ENCODE results near the gene TNNT3.
"Not testable (repeated sequence)": the region's sequence is repeated elsewhere in the genome, so short reads cannot be mapped to it uniquely, and the experiment has no call there.

TNNT3 gene

DNA sequence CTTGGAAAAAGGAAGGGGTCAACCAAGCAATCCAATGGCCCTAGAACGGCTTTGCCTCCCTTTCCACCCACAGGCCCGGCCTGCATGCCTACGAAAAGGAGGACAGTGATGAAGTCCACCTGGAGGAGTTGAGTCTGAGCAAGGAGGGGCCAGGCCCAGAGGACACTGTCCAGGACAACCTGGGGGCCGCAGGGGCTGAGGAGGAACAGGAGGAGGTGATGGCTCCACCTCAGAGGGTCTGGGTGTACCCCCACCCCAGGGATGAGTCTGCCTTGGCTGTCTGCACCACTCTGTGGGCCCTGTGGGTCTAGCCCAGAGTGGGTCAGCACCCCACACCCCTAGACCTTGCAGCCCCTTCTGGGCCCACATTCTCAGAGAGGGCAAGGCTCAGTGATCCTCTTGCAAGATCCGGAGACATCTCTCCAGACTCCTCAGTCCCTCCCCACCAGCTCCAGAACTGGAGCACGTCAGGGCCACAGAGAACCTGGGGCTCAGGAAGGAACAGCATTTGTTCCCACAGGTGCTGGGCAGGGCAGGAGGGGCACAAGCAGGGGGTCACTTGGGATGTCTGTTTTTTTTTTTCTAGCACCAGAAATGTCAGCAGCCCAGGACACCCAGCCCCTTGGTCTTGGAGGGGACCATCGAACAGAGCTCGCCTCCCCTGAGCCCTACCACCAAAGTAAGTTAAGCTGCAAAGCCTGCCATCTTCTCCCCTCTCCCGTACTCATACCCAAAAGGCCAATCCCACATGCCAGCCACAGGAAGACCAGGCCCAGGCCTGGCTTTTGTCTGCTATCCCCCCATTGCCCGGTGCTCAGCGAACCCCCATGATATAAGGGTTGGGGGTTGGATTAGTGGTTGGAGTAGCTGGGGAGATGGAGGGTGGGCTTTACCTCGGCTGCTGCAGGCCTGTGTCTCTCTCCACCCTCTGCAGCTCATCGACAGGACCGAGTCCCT lies 35.9 kb upstream of the TNNT3 start:
- Histone ChIP-seq H3K4me3 (ENCODE audit: low read length) (no peak overlapping the region), H3K36me3 (ENCODE audit: control insufficient read depth, insufficient read depth, low read length, severe bottlenecking) (peaks cover 31% of the 10 kb centered on the region), H3K27me3 (replicated peaks; ENCODE audit: control insufficient read depth, insufficient read depth, low read length) (no peaks in the 10 kb centered on the region), H3K9ac (ENCODE audit: low read length) (no peak overlapping the region), H3K4me1 (ENCODE audit: control insufficient read depth, insufficient read depth, low read length) (peaks cover 21% of the 10 kb centered on the region), H3K9me3 (ENCODE audit: control insufficient read depth, low read length) (no peaks in the 10 kb centered on the region)
- DNase-seq (ENCODE audit: low read depth): no peak

DNA sequence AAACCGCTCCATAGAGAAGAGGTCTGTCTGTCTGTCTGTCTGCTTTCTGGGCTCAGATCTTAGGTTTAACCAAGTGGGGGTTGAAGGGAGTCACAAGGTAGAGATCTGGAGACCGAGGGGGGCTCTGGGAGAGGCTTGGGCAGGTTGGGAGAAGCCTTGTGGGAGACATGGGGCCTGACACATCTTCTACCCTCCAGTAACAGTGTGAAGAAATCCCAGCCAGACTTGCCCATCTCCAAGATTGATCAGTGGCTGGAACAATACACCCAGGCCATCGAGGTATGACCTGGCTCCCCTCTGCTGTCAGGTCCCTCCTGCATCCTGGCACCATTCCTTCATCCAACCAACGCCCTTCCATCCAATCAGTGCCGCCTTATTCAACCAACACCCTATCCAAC lies 35.2 kb upstream of the TNNT3 start:
- Histone ChIP-seq H3K9ac (ENCODE audit: low read length) (no peak overlapping the region), H3K4me1 (ENCODE audit: control insufficient read depth, insufficient read depth, low read length) (peaks cover 21% of the 10 kb centered on the region), H3K9me3 (ENCODE audit: control insufficient read depth, low read length) (no peaks in the 10 kb centered on the region), H3K4me3 (ENCODE audit: low read length) (no peak overlapping the region), H3K27me3 (replicated peaks; ENCODE audit: control insufficient read depth, insufficient read depth, low read length) (no peaks in the 10 kb centered on the region), H3K36me3 (ENCODE audit: control insufficient read depth, insufficient read depth, low read length, severe bottlenecking) (peaks cover 31% of the 10 kb centered on the region)
- DNase-seq (ENCODE audit: low read depth): no peak

DNA sequence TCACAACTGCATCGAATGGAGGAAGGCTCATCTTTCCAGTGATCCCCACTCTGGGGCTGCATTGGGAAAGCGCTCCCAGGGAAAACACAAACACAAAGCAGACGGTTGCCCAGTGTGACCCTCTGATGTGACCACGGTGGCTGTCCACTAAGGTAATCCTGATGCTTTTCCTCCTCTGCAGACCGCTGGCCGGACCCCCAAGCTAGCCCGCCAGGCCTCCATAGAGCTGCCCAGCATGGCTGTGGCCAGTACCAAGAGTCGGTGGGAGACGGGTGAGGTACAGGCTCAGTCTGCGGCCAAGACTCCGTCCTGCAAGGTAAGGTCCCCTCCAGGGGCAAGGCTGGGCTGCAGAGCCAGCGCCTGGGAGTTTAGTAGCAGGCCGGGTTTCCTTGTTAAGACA lies 33.0 kb upstream of the TNNT3 start:
- not testable (repeated sequence) for H3K27me3 ChIP-seq (replicated peaks; ENCODE audit: control insufficient read depth, insufficient read depth, low read length); H3K4me1 ChIP-seq (ENCODE audit: control insufficient read depth, insufficient read depth, low read length); H3K9ac ChIP-seq (ENCODE audit: low read length); DNase-seq (ENCODE audit: low read depth); H3K4me3 ChIP-seq (ENCODE audit: low read length); H3K9me3 ChIP-seq (ENCODE audit: control insufficient read depth, low read length)
- H3K36me3 ChIP-seq (ENCODE audit: control insufficient read depth, insufficient read depth, low read length, severe bottlenecking): peaks cover 31% of the 10 kb centered on the region

- Histone ChIP-seq H3K9ac (ENCODE audit: low read length) (no peak overlapping the region), H3K9me3 (ENCODE audit: control insufficient read depth, low read length) (no peaks in the 10 kb centered on the region), H3K4me3 (ENCODE audit: low read length) (no peak overlapping the region), H3K36me3 (ENCODE audit: control insufficient read depth, insufficient read depth, low read length, severe bottlenecking) (peaks cover 31% of the 10 kb centered on the region), H3K27me3 (replicated peaks; ENCODE audit: control insufficient read depth, insufficient read depth, low read length) (no peaks in the 10 kb centered on the region), H3K4me1 (ENCODE audit: control insufficient read depth, insufficient read depth, low read length) (no peaks in the 10 kb centered on the region)
- no peak for DNase-seq (ENCODE audit: low read depth)
Measured at GRCh38 chr11:1887451-1888346, 31.8 kb upstream of the TNNT3 start.

DNA sequence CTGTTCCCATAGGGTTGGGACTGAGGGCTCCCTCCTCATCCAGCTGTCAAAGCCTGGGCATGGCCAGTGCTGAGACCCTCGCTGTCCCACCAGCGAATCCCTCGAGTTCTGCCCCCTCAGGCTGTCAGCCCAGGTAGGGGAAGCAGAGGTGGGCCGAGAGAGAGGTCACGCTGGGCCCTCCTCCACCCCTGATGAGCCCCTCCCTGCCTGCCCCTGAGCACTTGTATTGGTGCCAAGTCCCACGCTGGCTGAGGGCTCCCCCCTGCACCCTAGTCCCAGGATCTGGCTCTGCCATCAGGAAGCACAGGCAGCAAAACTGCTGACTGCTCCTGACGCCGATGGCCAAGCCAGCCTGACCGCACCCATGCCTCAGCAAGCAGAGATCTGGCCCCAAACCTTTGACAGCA lies 31.2 kb upstream of the TNNT3 start:
- Histone ChIP-seq H3K4me1 (ENCODE audit: control insufficient read depth, insufficient read depth, low read length) (no peaks in the 10 kb centered on the region), H3K36me3 (ENCODE audit: control insufficient read depth, insufficient read depth, low read length, severe bottlenecking) (peaks cover 31% of the 10 kb centered on the region), H3K27me3 (replicated peaks; ENCODE audit: control insufficient read depth, insufficient read depth, low read length) (no peaks in the 10 kb centered on the region), H3K9me3 (ENCODE audit: control insufficient read depth, low read length) (no peaks in the 10 kb centered on the region), H3K9ac (ENCODE audit: low read length) (no peak overlapping the region), H3K4me3 (ENCODE audit: low read length) (no peak overlapping the region)
- no peak for DNase-seq (ENCODE audit: low read depth)

DNA sequence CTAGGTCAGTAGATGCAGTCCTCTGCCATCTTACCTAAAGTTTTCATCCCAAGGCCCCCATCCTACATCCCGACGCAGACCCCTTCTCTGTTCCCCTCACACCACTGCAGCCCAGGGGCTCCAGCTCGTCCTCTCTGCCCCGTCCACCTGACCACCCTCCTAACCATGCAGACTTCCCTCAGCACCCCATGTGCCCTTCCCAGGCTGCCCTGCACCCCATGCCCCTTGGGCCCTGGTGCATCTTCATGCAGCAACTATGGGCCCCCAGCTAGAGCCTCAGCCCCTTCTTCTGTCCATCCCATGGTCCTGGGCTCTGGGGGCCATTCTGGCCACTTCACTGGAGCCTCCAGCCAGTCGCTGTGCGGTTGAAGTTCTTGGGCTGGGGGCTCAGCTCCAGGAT lies 30.7 kb upstream of the TNNT3 start:
- no peak overlapping the region for H3K4me3 ChIP-seq (ENCODE audit: low read length)
- H3K27me3 ChIP-seq (replicated peaks; ENCODE audit: control insufficient read depth, insufficient read depth, low read length): no peaks in the 10 kb centered on the region
- H3K9me3 ChIP-seq (ENCODE audit: control insufficient read depth, low read length): no peaks in the 10 kb centered on the region
- no peak for DNase-seq (ENCODE audit: low read depth)
- no peaks in the 10 kb centered on the region for H3K4me1 ChIP-seq (ENCODE audit: control insufficient read depth, insufficient read depth, low read length)
- H3K9ac ChIP-seq (ENCODE audit: low read length): no peak overlapping the region
- peaks cover 27% of the 10 kb centered on the region for H3K36me3 ChIP-seq (ENCODE audit: control insufficient read depth, insufficient read depth, low read length, severe bottlenecking)

- H3K27me3 ChIP-seq (replicated peaks; ENCODE audit: control insufficient read depth, insufficient read depth, low read length): no peaks in the 10 kb centered on the region
- no peaks in the 10 kb centered on the region for H3K9me3 ChIP-seq (ENCODE audit: control insufficient read depth, low read length)
- DNase-seq (ENCODE audit: low read depth): no peak
- peaks cover 24% of the 10 kb centered on the region for H3K36me3 ChIP-seq (ENCODE audit: control insufficient read depth, insufficient read depth, low read length, severe bottlenecking)
- no peak overlapping the region for H3K4me3 ChIP-seq (ENCODE audit: low read length)
- H3K4me1 ChIP-seq (ENCODE audit: control insufficient read depth, insufficient read depth, low read length): no peaks in the 10 kb centered on the region
- H3K9ac ChIP-seq (ENCODE audit: low read length): no peak overlapping the region
Measured at GRCh38 chr11:1889224-1889930, 30.1 kb upstream of the TNNT3 start.

- Histone ChIP-seq H3K4me3 (ENCODE audit: low read length) (no peak overlapping the region), H3K9ac (ENCODE audit: low read length) (no peak overlapping the region), H3K36me3 (ENCODE audit: control insufficient read depth, insufficient read depth, low read length, severe bottlenecking) (peaks cover 17% of the 10 kb centered on the region), H3K4me1 (ENCODE audit: control insufficient read depth, insufficient read depth, low read length) (no peaks in the 10 kb centered on the region), H3K9me3 (ENCODE audit: control insufficient read depth, low read length) (no peaks in the 10 kb centered on the region), H3K27me3 (replicated peaks; ENCODE audit: control insufficient read depth, insufficient read depth, low read length) (no peaks in the 10 kb centered on the region)
- DNase-seq (ENCODE audit: low read depth): no peak
Measured at GRCh38 chr11:1889941-1890855, 29.3 kb upstream of the TNNT3 start.

- H3K4me3 ChIP-seq (ENCODE audit: low read length): no peak overlapping the region
- no peak for DNase-seq (ENCODE audit: low read depth)
- no peaks in the 10 kb centered on the region for H3K4me1 ChIP-seq (ENCODE audit: control insufficient read depth, insufficient read depth, low read length)
- peaks cover 8% of the 10 kb centered on the region for H3K36me3 ChIP-seq (ENCODE audit: control insufficient read depth, insufficient read depth, low read length, severe bottlenecking)
- H3K27me3 ChIP-seq (replicated peaks; ENCODE audit: control insufficient read depth, insufficient read depth, low read length): no peaks in the 10 kb centered on the region
- no peak overlapping the region for H3K9ac ChIP-seq (ENCODE audit: low read length)
- no peaks in the 10 kb centered on the region for H3K9me3 ChIP-seq (ENCODE audit: control insufficient read depth, low read length)
Measured at GRCh38 chr11:1890856-1891830, 28.4 kb upstream of the TNNT3 start.

DNA sequence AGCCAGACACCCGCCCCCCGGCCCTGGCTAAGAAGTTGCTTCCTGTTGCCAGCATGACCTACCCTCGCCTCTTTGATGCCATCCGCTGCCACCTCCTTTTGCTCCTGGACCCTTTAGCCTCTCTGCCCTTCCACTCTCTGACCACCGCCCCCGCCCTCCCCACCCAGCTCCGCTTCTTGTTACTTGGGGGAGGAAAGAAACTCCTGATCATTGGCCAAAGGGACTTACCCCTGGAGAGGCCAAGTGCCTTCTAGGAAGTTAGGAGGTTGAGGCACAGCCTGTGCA lies 27.7 kb upstream of the TNNT3 start, which contains the start of gene PRR33:
Gene PRR33, minus strand, starts transcription at position 65 of the 285 bp plus-strand sequence. CDS start 1,311 bp downstream, outside the sequence.
- no peak for DNase-seq (ENCODE audit: low read depth)
- Histone ChIP-seq H3K4me1 (ENCODE audit: control insufficient read depth, insufficient read depth, low read length) (no peaks in the 10 kb centered on the region), H3K9me3 (ENCODE audit: control insufficient read depth, low read length) (no peaks in the 10 kb centered on the region), H3K27me3 (replicated peaks; ENCODE audit: control insufficient read depth, insufficient read depth, low read length) (peaks cover under 1% of the 10 kb centered on the region), H3K4me3 (ENCODE audit: low read length) (no peak within 1 kb of the TSS), H3K36me3 (ENCODE audit: control insufficient read depth, insufficient read depth, low read length, severe bottlenecking) (peaks cover 2% of the 10 kb centered on the region), H3K9ac (ENCODE audit: low read length) (no peak within 1 kb of the TSS)

Measured in adipocyte (in vitro differentiated cells).